HG03103 (cell line): Measurements from ENCODE around the gene NUDT2.
"Not testable (repeated sequence)": the region's sequence is repeated elsewhere in the genome, so short reads cannot be mapped to it uniquely, and the experiment has no call there.

Experiments used
- ATAC-seq: cut with Tn5 transposase; IDR thresholded peaks from one replicate; pipeline ENCODE4 v1.9.1; 2021; ENCODE audit warnings: low read depth; ENCODE audit not compliant: unreplicated experiment

NUDT2 gene

DNA sequence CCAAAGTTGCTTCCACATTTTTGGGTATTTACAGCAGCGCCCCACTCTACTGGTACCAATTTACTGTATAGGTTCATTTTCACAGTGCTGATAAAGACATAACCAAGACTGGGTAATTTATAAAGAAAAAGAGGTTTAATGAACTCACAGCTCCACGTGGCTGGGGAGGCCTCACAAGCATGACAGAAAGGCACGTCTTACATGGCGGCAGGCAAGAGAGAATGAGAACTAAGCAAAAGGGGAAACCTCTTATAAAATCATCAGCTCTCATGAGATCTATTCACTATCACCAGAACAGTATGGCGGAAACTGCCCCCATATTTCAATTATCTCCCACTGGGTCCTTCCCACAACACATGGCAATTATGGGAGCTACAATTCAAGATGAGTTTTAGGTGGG is 39.4 kb downstream of the NUDT2 start:
- ATAC-seq = not testable (repeated sequence)

DNA sequence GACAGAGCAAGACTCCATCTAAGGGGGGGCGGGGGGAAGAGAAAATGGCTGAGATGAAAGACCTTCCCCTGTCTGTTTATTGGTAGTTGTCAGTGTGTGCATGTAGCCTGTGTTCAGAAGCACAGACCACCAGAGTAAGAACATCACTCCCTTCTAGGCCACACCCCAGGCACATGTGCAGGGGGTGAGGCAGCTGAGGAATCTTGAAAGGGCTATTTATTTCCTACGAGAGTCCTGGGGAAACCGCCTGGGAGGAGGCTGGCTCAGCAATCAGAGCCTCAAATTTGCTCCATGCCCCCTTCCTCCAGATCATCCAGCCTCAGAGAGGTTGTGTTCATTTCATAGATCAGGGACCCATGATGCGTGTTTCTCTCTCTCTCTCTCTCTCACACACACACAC is 40.3 kb downstream of the NUDT2 start:
- no peak for ATAC-seq

DNA sequence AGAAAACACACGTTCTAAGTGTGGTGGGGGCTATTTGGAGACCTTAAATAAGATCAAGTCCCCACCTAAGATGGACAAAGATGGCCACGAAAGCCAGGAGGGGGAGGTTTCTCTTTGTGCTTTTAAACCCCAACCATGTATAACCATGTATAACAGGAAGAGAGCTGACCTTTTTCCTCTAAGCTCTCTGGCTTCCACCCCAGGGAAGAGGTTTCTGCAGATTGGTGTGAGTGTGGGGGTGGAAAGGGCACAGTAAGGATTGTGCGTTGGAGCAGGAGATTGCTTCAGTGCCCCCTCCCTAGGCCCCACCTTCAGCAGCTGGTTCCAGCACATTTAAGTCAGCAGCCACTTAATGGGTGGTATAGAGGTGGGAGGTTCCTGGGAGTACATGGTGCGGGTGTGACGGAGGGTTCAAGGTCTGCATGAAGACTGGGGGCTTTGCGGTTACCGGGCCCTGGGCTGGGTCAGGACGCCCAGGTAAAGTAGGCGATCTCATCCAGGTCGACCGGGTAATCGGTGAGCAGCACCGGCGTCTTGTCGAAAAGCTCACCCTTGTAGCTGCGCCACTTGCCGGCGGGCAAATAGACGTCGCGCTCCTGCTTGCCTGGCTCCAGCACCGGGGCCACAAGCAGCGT is 41.1 kb downstream of the NUDT2 start:
- no peak for ATAC-seq

DNA sequence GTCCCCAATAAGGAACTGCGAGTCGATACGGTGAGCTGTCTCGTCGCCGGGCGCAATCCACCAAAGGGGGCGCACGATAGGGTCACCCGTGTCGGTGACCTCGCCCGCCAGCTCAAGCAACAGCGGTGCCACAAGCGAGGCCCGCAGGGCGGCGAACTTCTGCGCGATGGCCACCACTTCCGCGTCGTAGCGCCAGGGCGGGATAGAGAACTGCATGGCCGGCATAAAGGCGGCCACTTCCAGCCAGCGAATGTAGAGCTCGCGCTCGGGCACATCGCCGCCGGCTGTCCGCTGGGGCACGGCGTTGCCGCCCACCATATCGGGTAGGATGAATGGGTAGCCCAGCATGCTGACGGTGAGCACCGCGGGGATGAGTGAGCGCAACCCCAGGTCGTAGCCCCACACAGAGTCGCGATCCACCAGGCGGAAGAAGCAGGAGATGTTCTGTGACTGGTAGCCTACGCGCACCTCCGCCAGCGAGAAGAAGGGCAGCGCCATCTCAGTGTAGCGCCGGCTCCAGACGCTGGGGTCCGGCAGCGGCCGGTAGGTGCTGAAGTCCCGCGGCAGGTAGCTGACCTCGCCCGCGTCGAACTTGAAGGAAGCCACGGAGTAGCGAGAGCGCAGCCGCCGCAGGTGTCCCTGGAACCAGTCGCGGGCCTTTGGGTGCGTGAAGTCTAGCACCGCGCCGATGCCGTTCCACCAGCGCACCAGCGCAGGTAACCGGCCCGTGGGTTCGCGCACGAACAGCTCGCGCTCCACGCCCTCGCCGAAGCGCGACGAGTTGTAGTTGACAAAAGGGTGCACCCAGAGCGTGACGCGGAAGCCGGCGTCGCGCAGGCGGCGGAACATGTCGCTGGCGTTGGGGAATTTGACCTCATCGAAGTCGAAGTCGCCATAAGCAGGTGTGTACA is 41.9 kb downstream of the NUDT2 start:
- ATAC-seq = no peak

DNA sequence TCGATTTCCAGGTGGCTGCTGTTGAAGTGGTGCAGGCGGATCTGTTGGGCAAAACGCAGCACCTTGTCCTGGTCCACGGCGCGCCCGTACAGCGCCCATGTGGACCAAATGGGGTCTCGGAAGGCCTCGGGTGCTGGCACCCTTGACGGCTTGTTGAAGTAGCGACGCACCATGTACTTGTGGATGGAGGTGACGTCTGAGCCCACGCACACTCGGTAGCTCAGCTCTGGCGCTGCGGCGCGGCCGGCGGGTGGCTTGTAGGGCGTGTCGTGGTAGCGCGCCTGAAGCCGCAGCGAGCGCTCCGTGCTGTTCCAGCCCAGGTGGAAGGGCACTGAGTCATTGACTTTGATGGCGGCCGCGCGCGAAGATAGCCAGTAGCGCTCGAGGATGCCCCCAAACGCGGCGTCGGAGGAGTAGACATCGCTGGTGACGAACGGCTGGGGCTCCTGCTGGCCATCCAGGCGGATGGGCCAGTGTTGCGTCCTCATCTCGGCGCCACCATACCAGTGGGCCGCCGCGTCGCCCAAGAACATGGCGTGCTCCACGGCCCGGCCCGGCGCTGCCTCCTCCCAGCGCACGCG is 42.6 kb downstream of the NUDT2 start:
- ATAC-seq = no peak

DNA sequence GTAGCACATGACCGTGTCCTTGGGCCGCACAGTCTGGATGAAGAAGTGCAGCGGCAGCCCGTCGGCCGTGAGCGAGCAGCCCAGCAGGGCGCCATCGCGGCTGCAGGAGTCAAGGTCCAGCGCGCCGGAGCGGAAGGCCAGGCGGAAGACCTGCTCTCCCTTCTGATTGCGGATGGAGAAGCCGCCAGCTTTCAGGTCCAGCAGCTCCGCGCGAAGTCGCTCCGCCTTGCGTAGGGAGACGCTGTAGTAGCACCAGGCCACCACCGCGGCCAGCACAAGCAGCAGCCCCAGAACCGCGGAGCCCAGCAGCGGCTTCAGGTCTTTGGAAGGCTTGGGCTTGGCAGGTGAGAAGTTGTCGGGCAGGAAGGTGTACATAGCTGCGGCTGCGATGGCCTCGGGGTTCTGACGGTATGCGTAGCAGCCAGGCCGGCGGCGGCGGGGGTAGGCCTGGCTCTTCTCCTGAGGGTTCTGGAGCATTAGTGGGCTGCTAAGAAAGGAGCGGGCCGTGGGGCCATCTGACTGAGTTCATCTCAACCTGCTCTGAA is 43.2 kb downstream of the NUDT2 start:
- ATAC-seq = no peak

DNA sequence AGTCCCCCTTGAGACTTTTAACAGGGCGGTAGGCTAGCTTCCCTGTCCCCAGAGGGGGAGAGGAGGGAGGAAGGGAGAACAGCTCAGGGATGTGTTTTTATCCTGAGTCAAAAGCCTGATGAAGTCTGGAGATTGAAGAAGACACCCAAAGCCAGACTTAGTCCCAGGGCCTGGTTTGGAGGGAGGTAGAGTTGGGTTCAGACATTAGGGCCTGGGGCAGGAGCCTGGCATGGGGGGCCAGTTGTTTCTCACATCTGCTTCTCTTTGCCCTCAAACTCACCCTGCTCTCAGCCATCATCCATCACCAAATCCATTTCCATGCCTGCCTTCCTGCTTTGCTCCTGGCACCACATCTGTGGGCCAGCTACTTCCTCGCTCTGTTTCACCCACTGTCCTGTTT is 44.4 kb downstream of the NUDT2 start:
- no peak for ATAC-seq

DNA sequence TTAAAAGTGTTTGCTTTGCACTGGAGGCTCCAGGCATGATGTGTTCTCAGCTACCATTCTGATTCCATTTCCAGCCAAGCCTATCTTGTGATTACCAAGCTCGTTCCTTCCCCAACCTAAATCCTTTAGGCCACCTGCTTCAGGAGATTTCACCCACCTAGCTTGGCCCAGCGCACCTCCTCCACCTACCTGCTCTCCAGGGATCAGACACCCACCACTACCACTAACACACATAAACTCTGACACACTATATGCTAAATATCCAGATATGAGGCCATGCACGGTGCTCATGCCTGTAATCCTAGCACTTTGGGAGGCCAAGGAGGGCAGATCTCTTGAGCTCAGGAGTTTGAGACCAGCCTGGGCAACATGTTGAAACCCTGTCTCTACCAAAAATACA is 45.0 kb downstream of the NUDT2 start:
- ATAC-seq = no peak

DNA sequence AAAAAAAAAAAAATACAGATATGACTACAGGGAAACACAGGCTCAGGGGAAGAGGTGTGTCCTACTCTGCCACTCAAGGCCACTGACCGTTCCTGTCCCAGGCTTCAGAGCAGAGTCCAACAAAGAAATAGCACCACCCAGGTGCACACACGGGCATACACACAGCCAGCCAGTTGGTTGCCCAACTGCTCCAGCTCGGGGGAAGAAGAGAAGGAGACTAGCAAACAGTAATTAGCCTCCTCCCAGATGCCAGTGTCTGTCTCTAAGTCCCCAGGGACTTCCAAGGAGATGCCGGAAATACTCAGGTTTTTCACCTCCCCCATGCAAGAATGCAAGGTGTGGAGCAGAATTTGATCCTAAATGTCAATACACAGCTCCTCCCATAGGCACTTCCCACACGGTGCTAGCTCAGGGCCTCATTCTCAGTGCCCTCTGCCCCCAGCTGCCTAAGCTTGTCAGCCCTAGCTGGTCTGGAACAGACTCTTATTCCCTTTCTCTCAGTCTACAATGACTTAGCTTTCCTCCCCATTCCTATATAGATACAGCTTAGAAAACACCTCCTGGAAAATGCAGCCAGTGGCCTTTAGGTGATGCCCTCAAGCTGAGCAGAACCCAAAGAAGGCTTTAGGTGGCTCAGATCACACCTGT is 45.7 kb downstream of the NUDT2 start:
- no peak for ATAC-seq

DNA sequence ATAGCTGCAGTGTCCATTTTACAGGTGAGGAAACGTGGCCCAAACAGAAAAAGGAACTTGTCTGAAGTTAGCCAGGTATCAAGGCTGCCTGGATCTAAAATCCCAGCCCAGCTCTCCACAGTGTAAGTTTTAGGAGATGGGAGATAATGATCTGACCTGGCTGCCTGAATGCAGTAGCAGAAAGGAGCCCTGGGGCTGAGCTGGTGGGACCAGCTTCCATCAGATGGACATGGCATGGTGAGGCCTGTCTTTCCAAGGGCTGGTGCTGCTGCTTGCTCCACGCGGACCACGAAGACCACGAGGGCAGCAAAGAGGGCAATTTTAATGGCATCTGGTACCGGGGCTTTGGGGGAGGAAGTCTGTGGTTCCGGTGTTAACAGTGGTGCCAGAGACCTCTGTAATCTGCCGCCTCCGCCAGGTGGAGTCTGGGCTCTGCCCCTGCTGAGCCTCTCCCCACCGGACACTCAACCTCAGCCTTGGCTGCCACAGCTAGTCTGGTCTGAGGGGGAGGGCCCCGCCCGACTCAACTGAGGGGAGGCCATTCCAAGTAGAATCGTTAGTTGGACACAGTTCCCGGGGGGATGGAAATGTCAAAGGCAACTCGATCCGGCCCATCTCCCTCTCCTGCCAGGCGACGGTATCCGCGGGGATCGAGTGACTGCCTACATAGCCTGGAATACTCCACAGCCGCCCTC is 46.7 kb downstream of the NUDT2 start:
- no peak for ATAC-seq

DNA sequence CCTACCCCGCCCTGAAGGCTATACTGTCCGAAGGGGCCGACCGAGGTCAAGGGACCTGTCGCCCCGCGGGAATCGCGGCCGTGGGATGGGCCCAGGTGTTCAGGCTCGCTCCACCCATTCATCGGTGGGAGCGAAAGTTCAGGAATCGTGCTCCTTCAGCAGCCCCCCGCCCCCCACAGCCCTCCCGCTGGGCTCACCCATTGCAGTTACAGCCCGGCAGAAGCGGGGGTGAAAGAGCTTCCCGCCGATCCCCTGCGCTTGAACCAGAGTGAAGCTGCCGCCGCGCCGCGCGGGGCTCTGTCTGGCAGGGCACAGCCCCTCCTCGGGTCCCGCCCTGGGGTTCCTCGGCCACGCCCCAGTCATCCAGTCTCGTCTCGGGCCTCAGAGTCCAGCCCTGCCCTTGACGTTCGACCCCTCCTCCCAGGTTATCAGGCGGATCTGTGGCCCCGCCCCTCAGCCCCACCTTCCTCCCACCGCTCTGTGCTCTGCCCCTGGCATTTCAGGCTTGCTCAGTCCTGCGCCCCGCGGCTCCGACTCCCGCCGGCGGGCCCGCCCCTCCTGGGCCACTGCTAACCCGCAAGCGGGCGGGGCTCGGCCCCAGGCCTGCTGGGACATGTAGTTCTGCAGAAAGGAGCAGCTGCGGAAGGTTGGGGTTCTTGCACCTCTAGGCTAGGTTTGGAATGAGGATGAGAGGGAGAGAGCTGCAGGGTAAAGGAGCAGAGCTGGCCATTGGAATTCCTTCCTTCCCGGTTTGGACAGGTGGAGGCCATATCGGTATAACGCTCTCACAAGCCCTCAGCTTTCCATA is 47.4 kb downstream of the NUDT2 start, which contains the start of gene MYORG:
TSS of gene MYORG (minus strand) at position 303 of the 808 bp plus-strand sequence. CDS start 3,955 bp downstream, outside the sequence.
- peak; percentile 63 for ATAC-seq

DNA sequence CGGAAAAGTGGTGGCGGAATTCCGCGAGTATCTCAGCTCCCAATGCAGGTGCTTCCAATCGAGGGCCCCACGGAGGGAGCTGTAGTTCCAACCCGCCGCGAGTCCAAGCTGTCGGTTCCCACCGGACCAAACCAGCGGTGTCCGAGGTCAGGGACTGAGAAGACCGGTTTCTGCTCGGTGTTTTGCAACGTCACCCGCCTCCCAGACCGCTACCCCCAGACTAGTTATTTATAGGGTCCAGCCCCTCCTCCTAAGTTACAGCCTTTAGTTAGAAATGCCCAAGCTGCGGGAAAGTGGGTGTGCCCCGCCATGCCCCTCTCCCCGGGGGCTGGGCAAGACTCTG is 48.0 kb downstream of the NUDT2 start:
- no peak for ATAC-seq

DNA sequence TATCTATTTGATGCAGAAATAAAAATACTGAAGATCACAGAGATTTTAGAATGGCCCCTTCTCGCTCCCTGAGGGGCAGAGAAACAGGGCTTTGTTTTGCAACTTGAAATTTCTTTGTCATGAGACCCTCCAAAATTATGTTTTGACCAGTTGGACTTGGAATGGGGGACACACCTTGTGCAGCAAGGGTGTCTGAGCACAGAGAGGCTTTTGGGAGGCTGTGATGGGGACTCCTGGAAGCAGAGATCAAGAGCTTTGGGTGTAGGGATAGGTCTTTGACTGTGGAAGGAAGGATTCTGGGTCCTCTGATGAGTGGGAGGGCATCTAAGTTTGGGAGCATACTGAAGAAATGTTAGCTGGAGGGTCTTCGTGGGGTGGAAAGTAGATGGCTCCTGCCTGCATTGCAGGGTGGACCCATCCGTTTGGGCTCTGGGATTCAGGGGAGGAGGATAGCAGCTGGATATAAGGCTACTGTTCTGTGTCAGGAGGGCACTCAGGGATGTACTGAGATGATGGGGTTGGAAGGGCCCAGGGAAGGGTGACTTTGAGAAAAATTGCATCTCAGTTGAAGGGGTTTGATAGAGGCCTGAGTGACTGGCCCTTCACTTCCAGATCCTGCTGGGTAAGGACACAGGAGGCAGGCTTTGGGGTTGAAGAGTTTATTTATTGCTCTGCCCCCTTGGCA is 49.1 kb downstream of the NUDT2 start:
- ATAC-seq = no peak

DNA sequence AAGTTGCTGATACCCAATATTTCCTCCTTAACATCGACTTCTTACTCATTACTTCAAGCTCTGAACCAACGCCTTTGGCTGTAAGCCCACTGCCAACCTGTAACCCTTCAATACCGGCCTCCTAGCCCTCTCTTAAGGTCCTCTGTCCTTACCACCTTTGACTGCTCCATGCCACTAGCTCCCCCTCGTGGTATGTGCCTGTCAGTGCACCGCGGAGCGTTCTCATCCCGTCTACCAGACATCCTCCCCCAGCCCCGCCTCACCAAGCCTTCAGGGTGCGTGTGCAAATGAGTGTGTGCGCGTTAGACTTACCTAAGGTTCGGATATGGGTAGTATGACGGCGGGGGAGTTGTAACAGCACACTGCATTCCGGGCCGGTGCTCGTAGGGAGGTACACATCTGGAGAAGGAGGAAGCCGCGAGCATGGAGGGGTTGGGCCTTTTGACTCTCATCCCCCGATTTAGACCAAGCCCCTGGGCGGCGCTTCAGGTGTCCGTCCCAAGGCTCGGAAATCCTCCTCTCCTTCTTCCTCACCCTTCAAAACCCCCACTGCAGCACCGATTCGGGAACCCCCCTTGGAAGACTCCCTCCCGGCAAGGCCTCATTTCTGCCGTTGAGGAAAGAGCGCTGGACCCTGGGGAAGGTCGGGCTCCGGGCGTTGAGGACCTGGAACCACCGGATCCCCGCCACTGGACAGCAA is 50.1 kb downstream of the NUDT2 start:
- no peak for ATAC-seq

DNA sequence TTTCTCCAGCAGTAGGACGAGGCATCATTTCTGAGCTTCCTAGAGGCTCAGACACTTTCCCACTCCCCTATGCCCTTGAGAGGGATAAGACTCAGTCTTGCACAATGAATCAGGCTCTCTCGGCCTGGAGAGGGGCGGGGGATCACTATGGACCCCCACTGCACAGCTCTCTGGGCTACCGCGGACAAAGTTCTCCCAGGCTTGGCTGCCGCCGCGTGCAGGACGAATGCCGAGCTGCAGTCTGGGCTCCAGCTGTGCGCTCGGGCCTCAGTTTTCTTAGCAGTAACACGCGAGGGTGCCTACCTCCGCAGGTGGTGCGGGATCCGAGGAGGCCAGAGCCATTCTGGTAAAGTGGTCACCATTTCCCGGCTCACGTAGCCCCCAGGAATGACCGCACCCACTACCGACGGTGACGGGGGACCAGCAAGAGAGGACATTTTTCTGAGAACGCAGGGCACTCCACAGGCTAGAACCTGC is 50.7 kb downstream of the NUDT2 start:
- no peak for ATAC-seq

DNA sequence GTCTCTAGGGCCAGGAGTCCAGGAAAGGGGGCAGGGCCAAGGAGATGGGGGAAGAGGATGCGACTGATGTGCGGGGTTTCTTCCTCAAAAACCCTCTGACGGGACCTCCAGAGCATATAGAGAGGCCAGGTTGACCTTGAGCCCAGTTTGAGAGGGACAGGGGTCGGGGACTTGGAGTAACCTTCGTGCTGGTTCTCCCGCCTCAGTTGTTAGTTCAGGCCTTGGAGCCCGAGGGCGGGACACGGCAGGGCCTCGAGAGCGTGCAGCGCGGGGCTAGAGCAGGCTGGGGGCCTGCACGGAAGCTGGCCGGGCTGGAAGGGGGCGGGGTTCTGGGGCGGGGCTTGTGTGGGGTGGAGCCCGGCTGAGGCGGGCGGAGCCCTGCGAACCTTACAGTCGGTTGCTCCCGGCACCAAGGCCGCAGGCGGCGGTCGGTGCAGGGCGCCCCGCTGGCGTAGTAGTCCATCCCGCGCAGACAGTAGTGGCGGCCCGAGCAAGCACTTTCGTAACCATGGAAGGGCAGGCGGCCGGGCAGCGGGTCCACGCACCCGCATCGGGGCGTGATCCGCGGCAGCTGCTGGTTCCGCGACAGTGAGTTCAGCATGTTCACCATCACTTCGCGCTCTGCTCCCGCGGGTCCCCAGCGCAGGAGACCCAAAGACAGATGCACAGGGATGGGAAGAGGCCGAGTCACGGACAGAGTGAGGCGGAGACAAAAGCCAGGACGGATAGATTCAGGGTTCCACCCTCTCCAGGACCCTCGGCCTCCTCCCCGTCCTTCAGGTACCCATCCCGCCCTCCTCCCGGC is 51.3 kb downstream of the NUDT2 start:
- peak; percentile 38 for ATAC-seq

DNA sequence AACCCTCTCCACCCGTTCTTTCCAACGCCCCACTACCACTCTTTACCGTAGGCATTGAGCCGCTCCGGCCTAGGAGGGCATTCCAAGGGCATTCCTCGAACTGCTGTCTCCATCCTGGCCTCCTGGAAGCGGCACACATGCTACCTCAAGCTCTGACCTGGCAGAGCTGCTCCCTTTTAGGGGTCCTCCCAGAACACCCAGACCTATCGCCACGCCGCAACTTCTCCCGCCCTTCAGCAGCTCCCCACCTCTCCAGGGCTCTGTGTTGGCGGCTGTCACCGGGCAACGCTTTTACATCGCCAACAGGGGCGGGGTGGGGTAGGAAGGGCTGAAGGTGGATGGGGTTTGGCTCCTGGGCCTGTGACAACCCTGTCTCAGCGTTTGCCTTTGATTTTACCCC is 52.0 kb downstream of the NUDT2 start:
- ATAC-seq = no peak
